Endothelial cell of umbilical vein (primary cell): ENCODE data around the gene TSNAX.

Source experiments
- CTCF ChIP-seq, 2 donors: IDR thresholded peaks; 1 replicate in 1 of 2; 2 replicates in 1 of 2; pipeline ENCODE4 v1.5.1; 2011; ENCODE audit warnings: low read length in 2 of 2, mild to moderate bottlenecking in 2 of 2, moderate library complexity in 2 of 2, control low read depth in 1 of 2, inconsistent platforms in 1 of 2, low read depth in 1 of 2; ENCODE audit not compliant: insufficient read depth in 1 of 2; ENCODE audit errors: extremely low read depth in 1 of 2
- POLR2A ChIP-seq: IDR thresholded peaks from 2 replicates; pipeline ENCODE4 v1.6.1; 2012; ENCODE audit warnings: low read depth, mild to moderate bottlenecking, control low read depth, low read length

DNA sequence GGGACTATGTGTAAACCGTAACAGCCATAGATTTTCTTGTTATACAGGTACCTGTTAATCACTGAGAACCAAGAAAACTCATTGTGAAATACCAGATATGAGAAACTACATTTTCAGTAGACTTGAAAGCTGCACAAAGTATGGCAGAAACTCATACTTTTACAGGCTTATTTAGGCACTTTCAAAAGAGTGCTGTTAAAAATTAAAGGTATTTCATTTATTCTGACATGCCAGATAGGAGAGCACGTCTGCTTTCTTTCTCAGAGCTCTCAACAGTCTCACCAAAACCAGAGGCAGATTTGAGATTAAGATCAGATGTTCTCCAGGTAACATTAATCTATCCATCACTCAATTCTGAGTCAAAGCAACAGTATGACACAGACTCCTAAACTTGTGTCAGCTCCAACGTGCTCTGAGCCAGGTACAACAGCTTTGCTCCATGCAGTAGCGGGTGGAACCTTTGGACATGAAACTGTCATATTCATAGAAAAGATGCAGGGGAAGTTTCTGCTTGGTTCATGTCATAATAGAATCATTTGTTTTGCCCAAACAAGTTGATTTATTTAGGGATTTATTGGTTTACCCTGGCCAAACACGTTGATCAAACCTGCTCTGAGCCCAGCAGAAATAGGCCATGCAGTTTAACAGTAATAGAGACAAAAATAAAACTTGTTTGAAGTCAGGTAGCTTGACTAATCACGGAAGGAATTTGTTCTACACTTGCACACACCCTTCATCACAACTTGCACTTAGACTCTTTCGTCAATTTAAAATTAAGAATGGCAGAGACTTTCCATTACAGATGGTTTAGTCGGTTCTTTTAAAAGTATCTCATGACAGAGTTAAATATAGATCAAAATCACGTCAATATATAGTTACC, 20.8 kb upstream of the TSNAX start:
- TF ChIP-seq CTCF (IDR thresholded peaks at IDR 0.05; ENCODE audit: extremely low read depth in 1 of 2, insufficient read depth in 1 of 2, low read depth in 1 of 2, low read length in 2 of 2), result no peak
- TF ChIP-seq POLR2A, result no peak
